Measurements from ENCODE around the gene LY6G5C. TPM values are rescaled to one million over a fixed set of nuclear protein-coding genes. Genes with fewer than 3 reads are reported as not detected.

The LY6G5C gene
- total and polyA plus RNA-seq, 9 of the 15 experiments (the other 6 are each of a cell fraction or from before 2014, with no cell fraction given) = 0.10 to 0.67 (median 0.46) TPM; not detected in 4

DNA sequence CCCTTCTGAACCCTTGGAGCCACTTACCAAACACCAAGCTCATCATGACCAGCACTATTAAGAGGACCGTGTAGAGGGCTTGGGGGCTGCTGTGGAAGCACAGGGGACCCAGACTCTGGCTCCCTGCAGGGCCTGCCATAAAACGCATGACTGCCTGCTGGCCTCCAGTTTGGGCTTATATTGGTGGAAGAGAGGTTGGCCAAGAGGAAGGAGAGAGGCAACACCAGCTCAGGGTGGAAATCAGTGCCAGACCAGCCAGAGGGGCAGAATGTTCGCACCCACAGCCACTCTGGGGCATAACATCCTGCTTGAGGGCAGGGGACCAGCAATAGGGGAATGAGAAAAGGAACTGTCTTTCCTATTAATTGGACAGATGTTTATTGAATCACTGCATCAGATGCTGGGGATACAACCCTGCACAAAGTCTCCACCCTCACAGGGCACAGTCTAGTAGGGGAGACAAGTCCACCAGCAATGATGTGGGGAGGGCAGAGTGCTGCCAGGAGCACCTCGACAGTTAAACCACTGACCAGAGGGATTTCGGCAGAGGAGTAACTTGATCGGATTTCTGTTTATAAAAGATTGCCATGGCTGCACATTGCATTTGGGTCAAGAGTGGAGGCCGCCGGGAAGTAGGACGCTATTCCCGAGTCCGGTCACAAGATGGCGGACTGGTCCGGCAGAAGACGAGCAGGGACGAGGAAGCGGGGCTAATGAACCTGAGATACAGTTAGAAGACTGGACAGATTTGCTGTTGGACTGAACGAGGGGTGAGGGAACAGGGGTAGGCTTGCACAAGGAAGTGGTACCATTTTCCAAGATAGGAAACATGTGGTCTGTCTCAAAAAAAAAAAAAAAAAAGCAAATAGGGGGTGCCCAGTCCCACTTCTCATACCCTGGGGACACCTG, at the start of gene LY6G5C (continued):
- TF ChIP-seq, protein P1, sequence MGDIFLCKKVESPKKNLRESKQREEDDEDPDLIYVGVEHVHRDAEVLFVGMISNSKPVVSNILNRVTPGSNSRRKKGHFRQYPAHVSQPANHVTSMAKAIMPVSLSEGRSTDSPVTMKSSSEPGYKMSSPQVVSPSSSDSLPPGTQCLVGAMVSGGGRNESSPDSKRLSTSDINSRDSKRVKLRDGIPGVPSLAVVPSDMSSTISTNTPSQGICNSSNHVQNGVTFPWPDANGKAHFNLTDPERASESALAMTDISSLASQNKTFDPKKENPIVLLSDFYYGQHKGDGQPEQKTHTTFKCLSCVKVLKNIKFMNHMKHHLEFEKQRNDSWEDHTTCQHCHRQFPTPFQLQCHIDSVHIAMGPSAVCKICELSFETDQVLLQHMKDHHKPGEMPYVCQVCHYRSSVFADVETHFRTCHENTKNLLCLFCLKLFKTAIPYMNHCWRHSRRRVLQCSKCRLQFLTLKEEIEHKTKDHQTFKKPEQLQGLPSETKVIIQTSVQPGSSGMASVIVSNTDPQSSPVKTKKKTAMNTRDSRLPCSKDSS (IDR thresholded peaks at IDR 0.05; ENCODE audit: low read depth, partially characterized antibody) = no peak
- no peak for TF ChIP-seq SMARCE1 (IDR thresholded peaks at IDR 0.05)
- TF ChIP-seq, protein P2, sequence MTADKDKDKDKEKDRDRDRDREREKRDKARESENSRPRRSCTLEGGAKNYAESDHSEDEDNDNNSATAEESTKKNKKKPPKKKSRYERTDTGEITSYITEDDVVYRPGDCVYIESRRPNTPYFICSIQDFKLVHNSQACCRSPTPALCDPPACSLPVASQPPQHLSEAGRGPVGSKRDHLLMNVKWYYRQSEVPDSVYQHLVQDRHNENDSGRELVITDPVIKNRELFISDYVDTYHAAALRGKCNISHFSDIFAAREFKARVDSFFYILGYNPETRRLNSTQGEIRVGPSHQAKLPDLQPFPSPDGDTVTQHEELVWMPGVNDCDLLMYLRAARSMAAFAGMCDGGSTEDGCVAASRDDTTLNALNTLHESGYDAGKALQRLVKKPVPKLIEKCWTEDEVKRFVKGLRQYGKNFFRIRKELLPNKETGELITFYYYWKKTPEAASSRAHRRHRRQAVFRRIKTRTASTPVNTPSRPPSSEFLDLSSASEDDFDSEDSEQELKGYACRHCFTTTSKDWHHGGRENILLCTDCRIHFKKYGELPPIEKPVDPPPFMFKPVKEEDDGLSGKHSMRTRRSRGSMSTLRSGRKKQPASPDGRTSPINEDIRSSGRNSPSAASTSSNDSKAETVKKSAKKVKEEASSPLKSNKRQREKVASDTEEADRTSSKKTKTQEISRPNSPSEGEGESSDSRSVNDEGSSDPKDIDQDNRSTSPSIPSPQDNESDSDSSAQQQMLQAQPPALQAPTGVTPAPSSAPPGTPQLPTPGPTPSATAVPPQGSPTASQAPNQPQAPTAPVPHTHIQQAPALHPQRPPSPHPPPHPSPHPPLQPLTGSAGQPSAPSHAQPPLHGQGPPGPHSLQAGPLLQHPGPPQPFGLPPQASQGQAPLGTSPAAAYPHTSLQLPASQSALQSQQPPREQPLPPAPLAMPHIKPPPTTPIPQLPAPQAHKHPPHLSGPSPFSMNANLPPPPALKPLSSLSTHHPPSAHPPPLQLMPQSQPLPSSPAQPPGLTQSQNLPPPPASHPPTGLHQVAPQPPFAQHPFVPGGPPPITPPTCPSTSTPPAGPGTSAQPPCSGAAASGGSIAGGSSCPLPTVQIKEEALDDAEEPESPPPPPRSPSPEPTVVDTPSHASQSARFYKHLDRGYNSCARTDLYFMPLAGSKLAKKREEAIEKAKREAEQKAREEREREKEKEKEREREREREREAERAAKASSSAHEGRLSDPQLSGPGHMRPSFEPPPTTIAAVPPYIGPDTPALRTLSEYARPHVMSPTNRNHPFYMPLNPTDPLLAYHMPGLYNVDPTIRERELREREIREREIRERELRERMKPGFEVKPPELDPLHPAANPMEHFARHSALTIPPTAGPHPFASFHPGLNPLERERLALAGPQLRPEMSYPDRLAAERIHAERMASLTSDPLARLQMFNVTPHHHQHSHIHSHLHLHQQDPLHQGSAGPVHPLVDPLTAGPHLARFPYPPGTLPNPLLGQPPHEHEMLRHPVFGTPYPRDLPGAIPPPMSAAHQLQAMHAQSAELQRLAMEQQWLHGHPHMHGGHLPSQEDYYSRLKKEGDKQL (CRISPR knock-in tag; IDR thresholded peaks at IDR 0.05; ENCODE audit: borderline replicate concordance) = no peak
- no peak for TF ChIP-seq ZSCAN29 (IDR thresholded peaks at IDR 0.05)
- TF ChIP-seq ZNF184 (CRISPR knock-in tag; IDR thresholded peaks at IDR 0.05) = no peak
- TF ChIP-seq KLF13 (tag; IDR thresholded peaks at IDR 0.05; ENCODE audit: borderline replicate concordance, low read depth) = no peak
- TF ChIP-seq PHB (CRISPR knock-in tag; IDR thresholded peaks at IDR 0.05) = no peak
- TF ChIP-seq GABPB2 (CRISPR knock-in tag; conservative IDR thresholded peaks at IDR 0.05) = no peak
- TF ChIP-seq, protein P3, sequence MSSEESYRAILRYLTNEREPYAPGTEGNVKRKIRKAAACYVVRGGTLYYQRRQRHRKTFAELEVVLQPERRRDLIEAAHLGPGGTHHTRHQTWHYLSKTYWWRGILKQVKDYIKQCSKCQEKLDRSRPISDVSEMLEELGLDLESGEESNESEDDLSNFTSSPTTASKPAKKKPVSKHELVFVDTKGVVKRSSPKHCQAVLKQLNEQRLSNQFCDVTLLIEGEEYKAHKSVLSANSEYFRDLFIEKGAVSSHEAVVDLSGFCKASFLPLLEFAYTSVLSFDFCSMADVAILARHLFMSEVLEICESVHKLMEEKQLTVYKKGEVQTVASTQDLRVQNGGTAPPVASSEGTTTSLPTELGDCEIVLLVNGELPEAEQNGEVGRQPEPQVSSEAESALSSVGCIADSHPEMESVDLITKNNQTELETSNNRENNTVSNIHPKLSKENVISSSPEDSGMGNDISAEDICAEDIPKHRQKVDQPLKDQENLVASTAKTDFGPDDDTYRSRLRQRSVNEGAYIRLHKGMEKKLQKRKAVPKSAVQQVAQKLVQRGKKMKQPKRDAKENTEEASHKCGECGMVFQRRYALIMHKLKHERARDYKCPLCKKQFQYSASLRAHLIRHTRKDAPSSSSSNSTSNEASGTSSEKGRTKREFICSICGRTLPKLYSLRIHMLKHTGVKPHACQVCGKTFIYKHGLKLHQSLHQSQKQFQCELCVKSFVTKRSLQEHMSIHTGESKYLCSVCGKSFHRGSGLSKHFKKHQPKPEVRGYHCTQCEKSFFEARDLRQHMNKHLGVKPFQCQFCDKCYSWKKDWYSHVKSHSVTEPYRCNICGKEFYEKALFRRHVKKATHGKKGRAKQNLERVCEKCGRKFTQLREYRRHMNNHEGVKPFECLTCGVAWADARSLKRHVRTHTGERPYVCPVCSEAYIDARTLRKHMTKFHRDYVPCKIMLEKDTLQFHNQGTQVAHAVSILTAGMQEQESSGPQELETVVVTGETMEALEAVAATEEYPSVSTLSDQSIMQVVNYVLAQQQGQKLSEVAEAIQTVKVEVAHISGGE (CRISPR knock-in tag; IDR thresholded peaks at IDR 0.05) = no peak
- TF ChIP-seq CCNT2 (IDR thresholded peaks at IDR 0.05; ENCODE audit: borderline replicate concordance, extremely low read depth, insufficient read length, low read depth, low read length) = no peak
- no peak for TF ChIP-seq ZNF436 (CRISPR knock-in tag; IDR thresholded peaks at IDR 0.05)
- TF ChIP-seq, protein P4, sequence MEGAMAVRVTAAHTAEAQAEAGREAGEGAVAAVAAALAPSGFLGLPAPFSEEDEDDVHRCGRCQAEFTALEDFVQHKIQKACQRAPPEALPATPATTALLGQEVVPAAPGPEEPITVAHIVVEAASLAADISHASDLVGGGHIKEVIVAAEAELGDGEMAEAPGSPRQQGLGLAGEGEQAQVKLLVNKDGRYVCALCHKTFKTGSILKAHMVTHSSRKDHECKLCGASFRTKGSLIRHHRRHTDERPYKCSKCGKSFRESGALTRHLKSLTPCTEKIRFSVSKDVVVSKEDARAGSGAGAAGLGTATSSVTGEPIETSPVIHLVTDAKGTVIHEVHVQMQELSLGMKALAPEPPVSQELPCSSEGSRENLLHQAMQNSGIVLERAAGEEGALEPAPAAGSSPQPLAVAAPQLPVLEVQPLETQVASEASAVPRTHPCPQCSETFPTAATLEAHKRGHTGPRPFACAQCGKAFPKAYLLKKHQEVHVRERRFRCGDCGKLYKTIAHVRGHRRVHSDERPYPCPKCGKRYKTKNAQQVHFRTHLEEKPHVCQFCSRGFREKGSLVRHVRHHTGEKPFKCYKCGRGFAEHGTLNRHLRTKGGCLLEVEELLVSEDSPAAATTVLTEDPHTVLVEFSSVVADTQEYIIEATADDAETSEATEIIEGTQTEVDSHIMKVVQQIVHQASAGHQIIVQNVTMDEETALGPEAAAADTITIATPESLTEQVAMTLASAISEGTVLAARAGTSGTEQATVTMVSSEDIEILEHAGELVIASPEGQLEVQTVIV (CRISPR knock-in tag; IDR thresholded peaks at IDR 0.05; ENCODE audit: borderline replicate concordance) = no peak
- no peak for TF ChIP-seq EGR1 (conservative IDR thresholded peaks at IDR 0.05)
